ENCODE results near the gene ANKRD13D.

Gene ANKRD13D

GRCh38 chr11:67262731-67263675, 26.1 kb upstream of the ANKRD13D start:
- DNase-seq: no peak

GRCh38 chr11:67264260-67264659, 24.8 kb upstream of the ANKRD13D start:
- DNase-seq: no peak

GRCh38 chr11:67264877-67265632, 24.0 kb upstream of the ANKRD13D start:
- no peak for DNase-seq

- DNase-seq: peak; percentile 41
Observed at GRCh38 chr11:67265633-67266448, 23.3 kb upstream of the ANKRD13D start.

- no peak for DNase-seq
Observed at GRCh38 chr11:67266449-67267187, 22.5 kb upstream of the ANKRD13D start, which contains the start of gene GRK2. Gene GRK2, plus strand, starts transcription at chr11:67266473. Its CDS starts 227 bp downstream, at chr11:67266700.

GRCh38 chr11:67267188-67268080, 21.7 kb upstream of the ANKRD13D start:
- no peak for DNase-seq

GRCh38 chr11:67268081-67268961, 20.8 kb upstream of the ANKRD13D start:
- DNase-seq: no peak

GRCh38 chr11:67268962-67269268, 20.2 kb upstream of the ANKRD13D start:
- DNase-seq: no peak

- DNase-seq: no peak
Observed at GRCh38 chr11:67269401-67270255, 19.5 kb upstream of the ANKRD13D start.

GRCh38 chr11:67270256-67271204, 18.6 kb upstream of the ANKRD13D start:
- no peak for DNase-seq

- DNase-seq: no peak
Observed at GRCh38 chr11:67271205-67271540, 17.9 kb upstream of the ANKRD13D start.

GRCh38 chr11:67271541-67272284, 17.4 kb upstream of the ANKRD13D start:
- peak; percentile 76 for DNase-seq

- DNase-seq: no peak
Observed at GRCh38 chr11:67272327-67273259, 16.5 kb upstream of the ANKRD13D start.

GRCh38 chr11:67273260-67273990, 15.7 kb upstream of the ANKRD13D start:
- no peak for DNase-seq

Measured in NCI-H2107 (cell line).